Measurements from ENCODE around the gene CAMK1D. TPM values are rescaled to one million over a fixed set of nuclear protein-coding genes. Genes with fewer than 3 reads are reported as not detected.

CAMK1D gene
- total RNA-seq, 1 donor from 2014 or later: 0.64 TPM

DNA sequence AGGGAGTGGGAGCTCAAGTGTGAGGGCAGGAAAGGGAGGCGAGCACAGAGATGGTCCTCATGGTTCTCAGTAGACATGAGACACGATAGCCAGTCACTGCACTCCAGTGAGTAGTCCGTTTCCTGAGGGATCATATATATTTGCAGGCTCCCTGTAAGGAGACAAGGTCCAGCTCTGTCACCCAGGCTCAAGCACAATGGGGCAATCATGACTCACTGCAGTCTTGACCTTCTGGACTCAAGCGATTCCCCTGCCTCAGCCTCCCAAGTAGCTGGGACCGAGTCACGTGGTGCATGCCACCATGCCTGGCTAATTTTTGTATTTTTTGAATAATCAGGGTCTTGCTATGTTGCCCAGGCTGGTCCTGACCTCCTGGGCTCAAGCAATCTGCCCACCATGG lies 535.5 kb downstream of the CAMK1D start:
- DNase-seq (ENCODE audit: low read depth in 2 of 2): no peak

Other genes starting within 250 kb of the CAMK1D start
- 3.5 and 6.4 TPM in 2 replicates for gene SEC61A2, start 219.9 kb upstream of the CAMK1D start, total RNA-seq
- gene NUDT5, start 153.7 kb upstream of the CAMK1D start, total RNA-seq: 39.9 and 43.6 TPM in 2 replicates
- gene CDC123, start 153.4 kb upstream of the CAMK1D start, total RNA-seq: 158 and 193 TPM in 2 replicates